NCI-H2227 (cell line): Measurements from ENCODE around the gene CPLX1.

Experiments
- DNase-seq: peaks from one replicate; lab custom pipeline; 2025; ENCODE audit not compliant: unreplicated experiment; lab: John Stamatoyannopoulos, UW

The CPLX1 gene

DNA sequence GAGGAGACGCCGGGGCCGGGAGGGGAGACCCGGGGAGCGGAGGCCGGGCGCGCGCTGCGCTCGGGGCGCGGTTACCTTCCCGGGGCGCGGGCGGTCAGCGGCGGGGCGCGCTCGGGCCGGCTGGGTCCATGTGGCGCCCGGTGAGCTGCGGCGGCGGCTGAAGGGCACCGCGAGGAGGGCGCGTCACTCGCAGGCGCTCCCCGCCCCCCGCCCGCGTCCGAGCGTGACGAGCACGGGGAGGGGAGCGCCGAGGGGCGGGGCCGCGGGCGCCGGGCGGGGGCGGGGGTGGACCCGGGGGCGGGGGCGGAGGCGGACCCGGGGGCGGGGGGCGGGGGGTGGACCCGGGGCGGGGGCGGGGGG, at the start of gene CPLX1:
Gene CPLX1 (minus strand): TSS at position 159 of the 360 bp plus-strand sequence. CDS start 1,607 bp downstream, outside the sequence.
- DNase-seq, result peak; percentile 71

DNA sequence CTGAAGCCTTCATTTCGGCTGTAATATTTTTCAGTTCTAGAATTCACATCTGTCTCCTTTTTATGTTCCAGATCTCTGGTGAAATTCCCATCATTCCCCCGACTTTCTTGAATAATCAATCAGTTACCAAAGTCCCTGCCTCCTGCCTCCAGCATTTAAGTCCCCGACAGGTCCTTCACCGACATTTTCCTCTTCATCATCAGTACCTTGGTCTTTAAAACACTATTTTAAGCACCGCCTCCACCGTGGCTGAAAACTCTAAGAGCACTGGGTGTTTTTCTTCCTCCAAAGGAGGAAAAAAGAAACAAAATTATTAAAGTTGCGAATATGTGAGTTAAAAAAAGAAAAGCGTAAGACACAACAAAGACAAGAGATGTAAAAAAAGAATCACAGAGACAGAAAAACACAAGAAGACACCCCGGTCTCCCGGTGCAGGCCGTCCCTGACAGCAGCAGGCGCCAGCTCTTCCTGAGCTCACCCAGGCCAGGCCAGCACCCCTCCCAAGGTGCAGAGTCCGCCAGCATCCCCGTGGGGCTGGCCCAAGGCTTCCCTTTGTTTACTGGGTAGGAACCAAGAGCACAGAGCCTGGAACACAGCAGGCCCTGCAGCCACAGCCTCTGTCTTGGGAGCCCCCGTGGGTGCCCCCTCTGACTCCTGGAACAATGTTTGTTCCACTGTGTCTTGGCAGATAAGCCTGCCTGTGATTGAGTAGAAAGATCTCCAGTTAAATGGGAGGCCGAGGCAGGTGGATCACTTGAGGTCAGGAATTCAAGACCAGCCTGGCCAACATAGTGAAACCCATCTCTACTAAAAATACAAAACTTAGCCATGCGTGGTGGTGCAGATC, 49.3 kb upstream of the CPLX1 start:
- no peak for DNase-seq

DNA sequence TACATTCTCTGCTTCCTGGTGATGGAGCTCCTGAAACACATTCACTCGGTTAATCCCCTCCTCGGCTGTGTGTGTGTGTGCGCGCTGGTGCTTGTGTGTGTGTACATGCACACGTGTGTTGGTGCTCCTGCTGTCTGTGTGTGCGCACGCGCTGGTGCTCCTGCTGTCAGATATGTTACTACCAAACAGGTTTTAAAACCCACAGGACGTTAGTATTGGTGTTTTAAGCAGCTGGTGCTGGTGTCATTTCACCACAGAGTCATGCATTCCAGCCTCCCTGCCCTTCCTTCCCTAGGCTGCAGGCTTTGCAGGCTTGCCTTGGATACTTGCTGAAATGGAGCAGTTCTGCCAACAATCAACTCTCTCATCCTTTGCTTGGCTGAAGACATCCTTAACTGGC, 48.1 kb upstream of the CPLX1 start:
- DNase-seq, result no peak

DNA sequence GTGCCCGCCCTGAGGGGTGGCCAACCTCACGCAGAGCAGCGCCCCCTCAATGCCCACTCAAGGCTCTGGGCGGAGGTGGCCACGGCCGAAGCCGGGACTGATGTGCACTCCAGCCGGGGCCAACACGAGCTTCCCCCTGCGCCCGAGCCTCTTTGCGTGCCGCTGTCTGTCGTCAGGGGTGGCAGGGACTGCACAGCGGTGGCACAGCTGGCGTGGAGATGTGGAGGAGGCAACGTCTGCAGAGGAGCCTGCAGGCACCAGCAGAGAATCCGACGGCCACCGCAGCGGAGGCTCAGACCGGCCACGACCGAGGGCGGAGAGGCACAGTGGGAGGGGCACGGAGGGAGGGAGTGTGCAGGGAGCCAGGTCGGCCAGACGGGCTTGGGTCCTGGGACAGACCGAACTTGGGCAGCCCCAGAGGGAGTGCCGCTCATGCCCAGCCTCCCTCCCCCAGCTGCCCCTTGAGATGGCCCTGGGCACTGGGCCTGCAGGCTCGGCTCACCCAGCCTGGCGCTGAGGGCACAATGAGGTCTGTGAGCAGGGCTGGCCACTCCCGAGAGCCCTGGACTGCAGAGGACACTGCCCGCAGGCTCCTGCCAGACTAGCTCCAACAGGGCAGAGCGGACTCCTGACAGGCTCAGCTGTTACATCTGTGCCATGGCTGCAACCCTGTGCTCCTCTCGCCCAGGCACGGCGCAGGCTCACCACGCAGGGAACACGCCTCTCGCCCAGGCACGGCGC, 46.5 kb upstream of the CPLX1 start:
- no peak for DNase-seq

DNA sequence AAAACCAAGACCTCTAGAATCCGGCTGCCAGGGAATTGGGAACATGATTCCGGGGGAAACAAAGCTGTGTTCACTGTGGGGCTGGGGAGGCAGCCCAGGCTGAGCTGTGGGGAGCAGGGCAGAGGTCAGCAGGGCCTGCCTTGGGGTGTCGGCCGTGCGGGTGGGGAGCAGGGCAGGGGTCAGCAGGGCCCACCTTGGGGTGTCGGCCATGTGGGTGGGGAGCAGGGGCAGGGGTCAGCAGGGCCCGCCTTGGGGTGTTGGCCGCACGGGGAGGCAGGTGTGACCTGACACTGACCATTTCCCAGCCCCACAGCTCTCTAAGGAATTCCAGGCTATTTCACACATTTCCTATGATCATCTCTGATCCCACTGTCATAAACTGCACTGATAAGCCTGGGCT, 45.6 kb upstream of the CPLX1 start:
- DNase-seq, result no peak

DNA sequence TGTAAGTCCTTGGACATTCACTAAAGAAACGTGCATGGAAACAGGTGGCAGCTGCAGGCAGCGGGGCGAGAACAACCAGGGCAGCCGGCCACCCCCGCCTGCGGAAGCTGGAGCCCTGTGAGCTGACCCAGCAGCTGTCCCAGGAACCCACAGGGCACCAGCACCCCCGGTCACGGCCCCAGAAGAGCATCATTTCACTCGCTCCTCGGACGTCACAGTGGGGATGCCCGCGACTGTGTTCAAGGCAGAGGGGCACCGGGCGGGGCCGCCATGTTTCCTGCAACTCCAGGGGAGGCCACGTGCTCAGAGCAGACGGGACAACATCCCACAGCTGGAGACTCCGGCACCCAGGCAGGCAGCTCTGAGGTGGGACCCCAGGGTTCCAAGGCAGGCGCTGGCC, 45.0 kb upstream of the CPLX1 start:
- no peak for DNase-seq

DNA sequence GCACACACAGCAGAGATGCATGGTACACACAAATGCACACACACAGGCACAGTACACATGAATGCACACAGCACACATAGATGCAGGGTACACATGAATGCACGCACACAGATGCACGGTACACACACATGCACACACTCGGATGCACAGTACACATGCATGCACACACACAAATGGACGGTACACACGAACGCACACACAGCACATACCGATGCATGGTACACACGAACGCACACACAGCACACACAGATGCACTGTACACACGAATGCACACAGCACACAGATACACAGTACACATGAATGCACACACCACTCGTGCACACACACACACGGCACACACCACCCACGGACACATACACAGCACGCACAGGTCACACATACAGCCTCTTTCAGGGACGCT, 43.8 kb upstream of the CPLX1 start:
- DNase-seq, result no peak

DNA sequence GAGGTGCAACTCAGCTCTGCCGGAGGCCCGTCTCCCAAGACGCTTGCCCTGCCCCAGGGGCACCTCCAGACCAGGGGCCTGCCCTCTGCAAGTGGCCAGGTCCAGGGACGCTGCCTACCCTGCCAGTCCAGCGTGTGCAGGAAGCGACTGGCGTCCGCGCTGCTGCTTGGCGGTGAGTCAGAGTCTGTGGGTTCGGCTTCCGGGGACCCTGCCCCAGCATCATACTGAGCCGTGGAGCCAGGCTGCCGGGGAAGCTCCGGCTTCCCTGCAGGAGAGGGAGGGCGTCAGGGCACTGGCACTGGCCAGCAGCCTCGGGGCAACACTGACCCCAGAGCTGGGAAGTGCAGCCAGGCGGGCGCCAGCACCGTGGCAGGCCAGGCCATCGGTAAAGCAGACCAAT, 42.5 kb upstream of the CPLX1 start:
- no peak for DNase-seq

DNA sequence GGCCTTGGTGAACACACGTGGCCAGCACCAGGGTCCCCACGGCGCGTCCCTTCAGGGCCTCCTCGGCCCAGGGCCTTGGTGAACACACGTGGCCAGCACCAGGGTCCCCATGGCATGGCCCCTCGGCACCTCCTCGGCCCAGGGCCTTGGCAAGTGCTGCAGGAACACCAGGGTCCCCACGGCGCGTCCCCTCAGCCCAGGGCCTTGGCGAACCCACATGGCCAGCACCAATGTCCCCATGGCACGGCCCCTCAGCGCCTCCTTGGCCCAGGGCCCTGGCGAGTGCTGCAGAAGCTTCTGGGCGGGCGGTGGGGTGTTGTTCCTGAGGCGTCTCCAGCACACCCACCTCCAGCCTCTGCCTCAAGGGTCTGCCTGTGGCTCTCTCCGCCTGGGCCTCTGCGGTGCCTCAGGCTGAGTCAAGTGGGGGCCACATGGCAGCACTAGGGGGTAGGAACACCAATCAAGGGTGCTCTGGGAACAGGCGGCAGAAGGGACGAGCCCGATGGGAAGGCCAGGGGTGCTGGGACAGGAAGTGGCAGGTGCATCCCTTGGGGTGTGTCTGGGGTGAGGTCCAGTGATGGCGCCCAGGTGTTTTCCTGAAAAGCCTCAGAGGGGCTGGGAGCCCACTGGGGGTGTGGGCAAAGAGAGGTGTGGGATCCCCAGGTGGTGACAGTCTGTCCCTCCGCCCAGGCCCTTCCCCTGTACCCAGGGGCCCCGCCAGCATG, 41.8 kb upstream of the CPLX1 start:
- DNase-seq, result no peak

DNA sequence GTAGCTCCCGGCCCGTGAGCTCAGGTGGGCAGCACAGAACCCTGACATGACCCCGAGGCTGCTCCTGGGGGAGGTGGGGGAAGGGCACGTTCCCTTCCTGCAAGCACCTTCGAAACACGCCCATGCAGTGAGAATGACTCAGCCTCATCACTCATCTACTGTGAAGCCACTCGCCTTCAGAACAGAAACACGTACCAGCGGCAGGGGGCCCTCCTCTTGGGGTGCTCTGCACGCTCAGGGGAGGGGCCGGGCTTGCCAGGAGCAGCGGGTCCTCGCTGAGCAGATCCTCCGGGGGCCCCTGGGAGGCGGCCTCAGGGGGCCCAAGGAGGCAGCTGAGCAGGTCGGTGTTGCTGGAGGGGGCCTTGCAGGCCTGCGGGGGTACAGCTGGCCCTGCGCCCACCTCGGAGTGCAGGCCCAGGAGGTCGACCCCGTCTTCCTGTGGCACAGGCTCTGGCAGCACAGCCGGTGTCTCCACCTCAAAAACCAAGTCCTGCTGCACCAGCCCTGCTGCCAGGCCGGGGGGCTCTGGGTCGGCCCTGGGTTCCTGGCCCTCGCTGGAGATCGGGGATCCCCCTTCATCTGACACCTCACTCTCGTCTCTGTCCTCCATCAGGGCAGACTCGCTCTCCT, 40.9 kb upstream of the CPLX1 start:
- DNase-seq, result no peak

DNA sequence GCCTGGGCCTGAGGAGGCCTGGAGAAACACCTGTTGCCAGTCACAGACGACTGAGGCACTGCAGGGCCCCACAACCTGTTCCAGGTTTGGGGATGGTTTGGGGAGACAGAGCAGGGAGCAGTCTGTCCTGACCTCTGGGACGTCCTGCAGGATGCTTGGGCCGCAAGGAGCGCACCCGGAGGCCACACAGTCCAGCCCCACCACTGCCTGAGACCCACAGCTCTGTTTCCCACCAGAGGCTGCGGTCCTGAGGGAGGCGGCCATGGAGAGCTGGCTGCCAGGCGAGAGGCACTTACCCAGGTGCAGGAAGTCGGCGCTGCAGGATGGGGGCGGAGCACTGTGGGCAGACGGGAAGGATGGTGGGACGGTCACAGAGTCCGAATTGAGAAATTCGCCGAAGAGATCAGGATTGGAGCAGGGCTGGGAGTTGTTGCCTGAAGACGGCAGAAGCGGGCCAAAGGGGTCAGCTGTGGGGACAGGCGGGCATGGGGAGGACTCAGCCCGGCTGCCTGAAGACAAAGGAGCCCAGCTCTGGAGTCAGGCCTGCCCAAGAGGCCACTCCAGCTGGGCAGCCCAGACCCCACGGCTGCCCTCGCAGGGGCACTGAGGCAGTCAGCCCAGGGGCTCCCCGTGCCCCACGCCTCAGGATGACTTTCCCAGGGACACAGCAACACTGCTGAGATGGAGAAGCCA, 40.3 kb upstream of the CPLX1 start:
- DNase-seq, result no peak

DNA sequence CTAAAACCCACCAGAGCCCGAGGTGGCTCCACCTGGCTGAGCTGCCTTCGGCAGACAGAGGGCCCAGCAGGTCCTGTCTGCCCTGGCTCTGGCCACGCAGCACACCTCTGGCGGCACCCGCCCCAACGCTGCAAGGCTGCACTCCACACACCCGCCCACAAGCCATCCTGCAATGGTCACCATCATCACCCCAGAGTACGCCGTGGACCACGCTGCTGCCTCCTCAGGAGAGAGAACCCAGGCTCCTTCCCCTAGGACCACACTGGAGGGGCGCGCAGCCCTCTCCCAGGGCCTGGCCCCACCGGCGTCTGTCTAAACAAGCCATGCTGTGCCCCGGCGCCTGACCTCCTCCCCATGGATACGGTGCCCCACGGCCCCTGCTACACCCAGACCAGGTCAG, 39.6 kb upstream of the CPLX1 start:
- DNase-seq, result no peak

DNA sequence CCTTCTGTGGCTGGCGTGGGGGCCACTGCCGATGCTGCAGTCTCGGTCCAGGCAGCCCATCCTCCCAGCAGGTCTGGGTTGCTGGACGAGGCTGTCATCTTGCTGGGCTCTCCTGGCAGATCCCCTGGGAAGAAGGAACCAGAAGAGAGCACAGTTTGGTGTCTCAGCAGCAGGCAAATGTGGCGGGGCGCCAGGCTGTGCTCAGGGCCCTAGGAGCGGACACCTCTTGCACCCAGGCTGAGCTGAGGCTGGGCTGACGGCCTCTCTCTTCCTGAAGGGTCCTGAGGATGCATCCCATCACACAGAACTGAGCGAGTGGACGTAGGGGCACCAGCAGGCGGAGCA, 39.2 kb upstream of the CPLX1 start:
- no peak for DNase-seq

DNA sequence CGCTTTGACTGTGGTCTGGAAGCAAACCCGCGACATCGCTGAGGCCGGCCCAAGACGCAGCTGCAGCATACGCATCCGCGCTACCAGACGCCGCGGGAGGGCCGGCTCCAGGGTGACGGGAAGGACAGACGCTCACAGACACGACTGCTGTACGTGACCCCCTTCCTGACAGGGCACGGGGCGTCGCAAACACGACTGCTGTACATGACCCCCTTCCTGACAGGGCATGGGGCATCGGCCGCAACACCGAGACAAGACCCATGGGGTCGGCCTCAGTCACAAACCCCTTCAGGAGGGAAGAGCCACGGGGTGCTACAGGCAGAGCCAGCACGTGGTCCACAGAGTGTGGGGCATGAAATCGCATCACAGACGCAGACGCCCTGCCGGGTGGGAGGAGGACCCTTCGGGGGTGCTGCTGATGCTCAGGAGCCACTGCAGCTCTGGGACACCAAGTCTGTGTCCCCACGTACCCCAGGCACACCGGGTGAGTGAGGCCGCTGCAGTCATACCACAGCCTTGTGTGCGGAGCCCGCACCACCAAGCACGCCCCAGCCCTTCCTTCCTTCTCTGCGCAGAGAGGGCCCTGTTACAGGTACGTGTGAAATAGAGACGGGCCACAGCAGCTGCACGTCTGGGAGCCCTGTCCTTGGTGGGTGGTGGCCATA, 38.7 kb upstream of the CPLX1 start:
- no peak for DNase-seq

DNA sequence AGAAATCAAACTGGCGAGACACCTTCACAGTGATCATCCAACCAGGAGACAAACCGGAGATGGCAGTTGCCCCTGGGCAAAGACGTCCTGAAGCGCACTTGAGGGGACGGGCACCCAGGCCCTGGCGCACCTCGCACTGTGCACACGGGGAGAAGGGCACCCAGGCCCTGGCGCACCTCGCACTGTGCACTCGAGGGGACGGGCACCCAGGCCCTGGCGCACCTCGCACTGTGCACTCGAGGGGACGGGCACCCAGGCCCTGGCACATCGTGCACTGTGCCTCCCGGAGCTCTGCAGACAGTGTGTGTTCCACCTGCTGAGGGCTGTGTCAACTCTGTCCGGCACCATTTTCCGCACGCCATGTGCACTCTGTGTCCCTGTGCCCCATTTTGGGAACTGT, 34.6 kb upstream of the CPLX1 start:
- no peak for DNase-seq

DNA sequence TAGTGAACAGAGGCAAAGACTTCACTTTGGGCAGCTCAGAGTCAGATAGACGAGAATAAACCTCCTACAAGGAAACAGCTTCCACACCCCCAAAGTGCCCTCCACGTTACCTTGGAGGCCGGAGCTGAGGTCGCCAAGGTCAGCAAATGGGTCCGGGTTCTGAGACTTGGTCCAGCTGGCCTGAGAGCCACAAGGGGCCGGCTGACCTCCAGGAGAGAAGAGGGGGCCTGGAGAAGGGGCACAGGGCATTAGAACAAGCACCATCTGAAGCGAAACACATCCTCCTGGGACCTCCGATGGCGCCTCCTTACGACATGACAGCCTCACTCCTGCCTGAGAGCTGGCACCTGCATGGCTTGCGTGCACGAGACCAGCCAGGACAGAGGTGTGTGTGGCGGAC, 33.6 kb upstream of the CPLX1 start:
- no peak for DNase-seq

DNA sequence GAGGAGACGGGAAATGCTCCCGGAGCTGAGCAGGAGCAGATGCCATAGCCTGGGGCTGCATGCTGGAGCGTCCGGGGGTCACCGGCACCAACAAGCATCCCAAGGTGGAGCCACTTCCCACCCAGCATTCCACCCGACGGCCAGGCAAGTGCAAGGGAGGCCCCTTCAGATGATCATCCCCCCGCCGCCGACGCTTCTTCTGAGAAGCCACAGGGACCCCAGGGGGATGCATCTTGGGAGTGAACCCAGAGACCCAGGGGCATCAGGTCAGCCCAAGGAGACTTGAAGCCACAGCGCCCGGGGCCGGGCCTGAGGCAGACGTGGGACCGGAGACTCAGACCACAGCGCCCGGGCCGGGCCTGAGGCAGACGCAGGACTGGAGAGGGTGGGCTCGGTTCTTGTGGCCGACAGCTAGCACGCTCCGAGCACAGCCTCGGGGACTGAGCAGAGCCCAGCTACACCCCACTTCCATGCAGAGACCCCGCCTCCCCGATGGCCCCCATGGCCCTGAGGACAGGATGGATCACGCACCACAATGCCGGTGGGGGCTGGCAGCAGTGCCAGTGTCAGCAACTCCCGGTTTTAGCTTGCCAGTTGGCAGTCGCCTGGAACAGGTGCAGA, 33.0 kb upstream of the CPLX1 start:
- no peak for DNase-seq

DNA sequence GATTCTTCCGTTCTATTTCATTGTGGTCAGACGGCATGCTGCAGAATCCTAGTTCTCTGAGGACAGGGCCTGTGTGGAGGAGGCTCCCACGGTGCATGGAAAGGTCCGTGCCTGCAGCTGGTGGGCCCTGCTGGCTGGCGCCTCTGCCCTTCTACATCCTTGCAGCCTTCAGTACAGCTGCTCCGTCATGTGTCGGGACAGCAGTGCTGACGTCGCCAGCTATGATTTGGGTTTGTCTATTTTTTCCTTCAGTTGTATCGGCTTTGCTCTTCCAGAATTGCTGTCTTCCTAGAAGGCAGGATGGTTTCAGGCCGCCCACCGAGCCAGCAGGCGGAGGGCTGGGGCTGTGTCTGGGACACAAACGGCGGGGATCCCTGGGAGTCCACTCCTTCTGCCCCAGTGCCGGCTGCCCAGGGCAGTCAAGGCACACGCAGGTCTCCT, 32.1 kb upstream of the CPLX1 start:
- DNase-seq, result no peak

DNA sequence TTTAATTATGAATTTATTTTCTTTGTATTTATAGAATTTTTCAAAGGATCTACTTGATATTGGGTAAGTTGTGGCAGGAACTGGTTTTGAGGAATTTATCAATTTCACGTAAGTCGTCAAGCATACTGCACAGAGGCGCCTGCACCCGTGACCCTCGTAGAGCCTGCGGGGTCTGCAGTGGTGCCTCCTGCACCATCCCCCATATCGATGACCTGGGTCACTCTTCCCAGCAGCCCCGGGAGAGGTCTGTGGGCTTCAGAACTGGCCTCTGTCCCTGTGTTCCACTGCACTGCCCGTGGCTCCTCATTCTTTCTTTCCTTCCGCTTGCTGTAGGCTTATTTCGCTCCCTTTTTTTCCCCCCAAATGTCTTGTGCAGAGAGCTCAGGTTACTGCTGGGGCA, 31.5 kb upstream of the CPLX1 start:
- DNase-seq, result no peak
